Suprapubic skin (tissue), 3 donors: ENCODE measurements around the gene NFE2.

Experiments
- EP300 ChIP-seq: sonication (generic); formaldehyde crosslinking; IDR thresholded peaks from one replicate; pipeline ENCODE4 v1.6.1; 2017; ENCODE audit warnings: antibody characterized with exemption
- TF ChIP-seq, protein P1 (sequence below), 2 donors: fragments of 200-600 bp in 1 of 2; fragments of 450-650 bp in 1 of 2; sonication (generic) in 1 of 2; IDR thresholded peaks; one replicate each; pipeline ENCODE4 v1.5.1; 2016 to 2019; ENCODE audit warnings: antibody characterized with exemption in 2 of 2, mild to moderate bottlenecking in 1 of 2, moderate library complexity in 1 of 2

DNA sequence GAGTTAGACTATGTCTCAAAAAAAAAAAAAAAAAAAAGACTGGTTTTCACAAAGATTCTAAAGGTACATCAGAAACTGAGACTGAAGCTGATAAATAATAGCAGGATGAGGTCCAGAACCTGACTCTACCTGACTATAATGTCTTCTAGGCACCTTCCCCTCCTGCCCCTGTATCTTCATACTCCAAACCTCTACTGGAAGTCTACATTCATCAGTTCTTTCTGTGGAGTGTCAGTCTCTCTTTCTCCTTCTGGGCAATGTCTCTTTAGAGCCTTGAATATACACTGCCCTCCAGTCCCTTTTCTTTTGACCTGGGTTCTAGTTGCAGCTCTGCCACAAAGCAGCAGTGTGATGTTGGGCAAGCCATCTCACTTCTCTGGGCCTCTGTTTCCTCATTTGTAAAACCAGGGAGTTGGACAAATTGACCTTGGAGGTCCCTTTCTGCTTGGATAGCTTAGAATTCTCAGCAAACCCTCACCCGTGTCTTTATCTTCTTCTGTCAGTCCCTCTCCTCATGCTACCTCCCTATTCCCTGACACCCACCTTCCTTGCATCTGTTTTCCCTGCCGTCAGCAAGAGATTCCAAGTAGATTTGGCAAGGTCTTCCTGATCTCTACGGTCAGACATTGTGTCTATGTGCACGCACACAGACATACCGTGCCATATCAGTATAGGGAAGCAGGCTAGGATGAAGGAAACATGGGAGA lies 4.3 kb downstream of the NFE2 start:
- TF ChIP-seq, protein P1, sequence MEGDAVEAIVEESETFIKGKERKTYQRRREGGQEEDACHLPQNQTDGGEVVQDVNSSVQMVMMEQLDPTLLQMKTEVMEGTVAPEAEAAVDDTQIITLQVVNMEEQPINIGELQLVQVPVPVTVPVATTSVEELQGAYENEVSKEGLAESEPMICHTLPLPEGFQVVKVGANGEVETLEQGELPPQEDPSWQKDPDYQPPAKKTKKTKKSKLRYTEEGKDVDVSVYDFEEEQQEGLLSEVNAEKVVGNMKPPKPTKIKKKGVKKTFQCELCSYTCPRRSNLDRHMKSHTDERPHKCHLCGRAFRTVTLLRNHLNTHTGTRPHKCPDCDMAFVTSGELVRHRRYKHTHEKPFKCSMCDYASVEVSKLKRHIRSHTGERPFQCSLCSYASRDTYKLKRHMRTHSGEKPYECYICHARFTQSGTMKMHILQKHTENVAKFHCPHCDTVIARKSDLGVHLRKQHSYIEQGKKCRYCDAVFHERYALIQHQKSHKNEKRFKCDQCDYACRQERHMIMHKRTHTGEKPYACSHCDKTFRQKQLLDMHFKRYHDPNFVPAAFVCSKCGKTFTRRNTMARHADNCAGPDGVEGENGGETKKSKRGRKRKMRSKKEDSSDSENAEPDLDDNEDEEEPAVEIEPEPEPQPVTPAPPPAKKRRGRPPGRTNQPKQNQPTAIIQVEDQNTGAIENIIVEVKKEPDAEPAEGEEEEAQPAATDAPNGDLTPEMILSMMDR (IDR thresholded peaks at IDR 0.05): no peak
- no peak for TF ChIP-seq EP300
